H9 (cell line): ENCODE measurements around the gene KIF19. TPM values are rescaled to one million over a fixed set of nuclear protein-coding genes. Genes with fewer than 3 reads are reported as not detected.
A peak's percentile ranks its signal among the peaks of the same experiment; 100 is the strongest.

Experiments
- DNase-seq: peaks from one replicate; pipeline ENCODE4 v3.0.0-alpha.2; 2017
- H2AFZ ChIP-seq: one replicate; pipeline ENCODE4 v1.6.1; 2013; ENCODE audit warnings: mild to moderate bottlenecking, low read length, control low read depth, moderate library complexity
- H2AK5ac ChIP-seq: 2 replicates; pipeline ENCODE4 v1.6.1; 2013; ENCODE audit warnings: low read length, control low read depth, mixed read lengths; ENCODE audit not compliant: insufficient read length
- H2BK120ac ChIP-seq: one replicate; pipeline ENCODE4 v1.6.1; 2013; ENCODE audit warnings: low read depth, mild to moderate bottlenecking, low read length, control low read depth, inconsistent platforms; ENCODE audit not compliant: poor library complexity, severe bottlenecking
- H2BK12ac ChIP-seq: 2 replicates; pipeline ENCODE4 v1.6.1; 2013; ENCODE audit warnings: low read length, control low read depth, mixed read lengths, low read depth; ENCODE audit not compliant: insufficient read length
- H2BK15ac ChIP-seq: 2 replicates; pipeline ENCODE4 v1.6.1; 2013; ENCODE audit warnings: low read depth, low read length, control low read depth
- H2BK20ac ChIP-seq: one replicate; pipeline ENCODE4 v1.6.1; 2013; ENCODE audit warnings: low read depth, mild to moderate bottlenecking, low read length, control low read depth, inconsistent platforms; ENCODE audit not compliant: poor library complexity, severe bottlenecking
- H2BK5ac ChIP-seq: 2 replicates; pipeline ENCODE4 v1.6.1; 2013; ENCODE audit warnings: low read length, control low read depth, mixed read lengths; ENCODE audit not compliant: insufficient read length
- H3K14ac ChIP-seq: 2 replicates; pipeline ENCODE4 v1.6.1; 2013; ENCODE audit warnings: low read length, control low read depth; ENCODE audit not compliant: insufficient read depth
- H3K18ac ChIP-seq: 2 replicates; pipeline ENCODE4 v1.6.1; 2013; ENCODE audit warnings: low read depth, mild to moderate bottlenecking, mixed read lengths, low read length, control low read depth; ENCODE audit not compliant: insufficient read length
- H3K23ac ChIP-seq: 2 replicates; pipeline ENCODE4 v1.6.1; 2013; ENCODE audit warnings: low read length, control low read depth, mixed read lengths, low read depth; ENCODE audit not compliant: insufficient read length
- H3K23me2 ChIP-seq: 2 replicates; pipeline ENCODE4 v1.6.1; 2013; ENCODE audit warnings: low read depth, mild to moderate bottlenecking, mixed read lengths, low read length, control low read depth; ENCODE audit not compliant: insufficient read length, poor library complexity, severe bottlenecking
- H3K27ac ChIP-seq: 2 replicates; pipeline ENCODE4 v1.5.1; 2013; ENCODE audit warnings: low read length, control low read depth, mixed read lengths, low read depth; ENCODE audit not compliant: insufficient read length
- H3K27me3 ChIP-seq: 2 replicates; pipeline ENCODE4 v1.6.1; 2013; ENCODE audit warnings: low read length, control low read depth, inconsistent platforms; ENCODE audit not compliant: insufficient read depth
- H3K4ac ChIP-seq: 2 replicates; pipeline ENCODE4 v1.6.1; 2013; ENCODE audit warnings: low read depth, mild to moderate bottlenecking, control low read depth, inconsistent platforms, low read length, moderate library complexity
- H3K4me1 ChIP-seq: 2 replicates; pipeline ENCODE4 v1.6.1; 2013; ENCODE audit warnings: low read length, control low read depth, inconsistent platforms; ENCODE audit not compliant: insufficient read depth
- H3K4me2 ChIP-seq: 2 replicates; pipeline ENCODE4 v1.6.1; 2013; ENCODE audit warnings: low read length, control low read depth, mixed read lengths; ENCODE audit not compliant: insufficient read length, insufficient read depth
- H3K56ac ChIP-seq: 2 replicates; pipeline ENCODE4 v1.6.1; 2013; ENCODE audit warnings: low read depth, mild to moderate bottlenecking, mixed read lengths, low read length, control low read depth; ENCODE audit not compliant: insufficient read length
- H3K79me1 ChIP-seq: 2 replicates; pipeline ENCODE4 v1.6.1; 2013; ENCODE audit warnings: low read depth, mild to moderate bottlenecking, moderate library complexity, low read length, control low read depth, inconsistent platforms; ENCODE audit not compliant: insufficient read depth, poor library complexity, severe bottlenecking
- H3K79me2 ChIP-seq: 2 replicates; pipeline ENCODE4 v1.6.1; 2013; ENCODE audit warnings: low read length, control low read depth, inconsistent platforms; ENCODE audit not compliant: insufficient read depth
- H3K9ac ChIP-seq: 2 replicates; pipeline ENCODE4 v1.6.1; 2013; ENCODE audit warnings: low read length, control low read depth, mixed read lengths; ENCODE audit not compliant: insufficient read length; ENCODE audit errors: extremely low read depth
- H3K9me3 ChIP-seq: one replicate; pipeline ENCODE4 v1.6.1; 2013; ENCODE audit warnings: low read depth, low read length, inconsistent platforms; ENCODE audit not compliant: control insufficient read depth
- H3T11ph ChIP-seq: one replicate; pipeline ENCODE4 v1.6.1; 2013; ENCODE audit warnings: mild to moderate bottlenecking, low read length, control low read depth, inconsistent platforms
- H4K20me1 ChIP-seq: one replicate; pipeline ENCODE4 v1.6.1; 2013; ENCODE audit not compliant: control insufficient read depth, insufficient read length, insufficient read depth
- H4K5ac ChIP-seq: 2 replicates; pipeline ENCODE4 v1.6.1; 2013; ENCODE audit warnings: low read depth, mild to moderate bottlenecking, mixed read lengths, low read length, control low read depth; ENCODE audit not compliant: insufficient read length
- H4K8ac ChIP-seq: replicated peaks from 2 replicates; pipeline ENCODE4 v1.6.1; 2013; ENCODE audit warnings: low read length, control low read depth, mixed read lengths, low read depth; ENCODE audit not compliant: insufficient read length
- H4K91ac ChIP-seq: 2 replicates; pipeline ENCODE4 v1.6.1; 2013; ENCODE audit warnings: low read depth, mild to moderate bottlenecking, moderate library complexity, mixed read lengths, low read length, control low read depth; ENCODE audit not compliant: insufficient read length
- H3K27ac Mint-ChIP-seq, 3 experiments: 2 replicates in 2 of 3; 3 replicates in 1 of 3; pipeline ENCODE4 v1.8.0; 2020 to 2021; ENCODE audit warnings: mixed read lengths in 3 of 3, mild to moderate bottlenecking in 1 of 3, moderate library complexity in 1 of 3
- H3K27me3 Mint-ChIP-seq: 2 replicates; pipeline ENCODE4 v1.8.0; 2021; ENCODE audit warnings: low read depth, mild to moderate bottlenecking, moderate library complexity, mixed read lengths
- H3K36me3 Mint-ChIP-seq, 3 experiments: 2 replicates in 2 of 3; 3 replicates in 1 of 3; pipeline ENCODE4 v1.8.0; 2020 to 2021; ENCODE audit warnings: low read depth in 3 of 3, mixed read lengths in 3 of 3; ENCODE audit not compliant: insufficient read depth in 1 of 3
- H3K4me1 Mint-ChIP-seq, 2 experiments: 2 replicates each; pipeline ENCODE4 v1.8.0; 2020; ENCODE audit warnings: mixed read lengths in 2 of 2
- H3K4me3 Mint-ChIP-seq, 2 experiments: 2 replicates in 1 of 2; 3 replicates in 1 of 2; pipeline ENCODE4 v1.8.0; 2020 to 2021; ENCODE audit warnings: mild to moderate bottlenecking in 2 of 2, mixed read lengths in 2 of 2, moderate library complexity in 1 of 2
- H3K9me3 Mint-ChIP-seq, 2 experiments: 2 replicates in 1 of 2; 3 replicates in 1 of 2; pipeline ENCODE4 v1.8.0; 2020; ENCODE audit warnings: mild to moderate bottlenecking in 2 of 2, mixed read lengths in 2 of 2, moderate library complexity in 1 of 2
- WGBS: extraction: QIAGEN DNeasy Blood & Tissue Kit; methylation state at CpG from one replicate; pipeline ENCODE4 v1.1.7; 2013; ENCODE audit warnings: missing lambda C conversion rate, low lambda C conversion rate, mixed read lengths; ENCODE audit not compliant: insufficient read length; ENCODE audit errors: extremely low coverage; 5-methylcytosine and 5-hydroxymethylcytosine counted together
- total RNA-seq: library from RNA; stranded (reverse); gene quantifications from 2 replicates; pipeline ENCODE4 v1.2.1, GENCODE V29; 2021
- TF ChIP-seq, protein P1 (sequence below): fragments of 200-600 bp; sonication (generic); conservative IDR thresholded peaks from 3 replicates; pipeline ENCODE4 v1.8.0; 2021; ENCODE audit warnings: antibody characterized with exemption, mild to moderate bottlenecking

KIF19 gene
- total RNA-seq, 1 experiment from 2014 or later, result 0.13 TPM

DNA sequence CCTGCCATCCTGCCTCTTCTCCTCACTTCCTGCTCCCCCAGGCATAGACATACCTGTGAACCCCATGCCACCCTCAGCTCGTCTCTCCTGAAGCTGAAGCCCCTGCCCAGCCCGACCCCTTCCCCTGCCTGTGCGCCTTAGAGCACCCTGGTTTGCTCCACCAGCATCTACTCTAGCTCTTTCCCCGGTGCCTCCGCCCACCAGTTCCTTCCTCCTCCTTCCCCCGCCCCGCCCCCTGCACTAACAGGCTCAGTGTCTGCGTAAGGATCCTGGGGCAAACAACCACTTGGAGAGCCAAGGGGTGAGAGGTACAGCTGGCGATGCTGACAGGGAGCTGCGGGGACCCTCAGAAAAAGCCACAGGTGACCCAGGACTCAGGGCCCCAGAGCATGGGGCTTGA is 43.2 kb downstream of the KIF19 start:
- Histone ChIP-seq H3K27ac (no peak overlapping the region), H2BK5ac (no peak overlapping the region), H3K9me3 (no peaks in the 10 kb centered on the region), H3K56ac (no peak overlapping the region), H3K4ac (no peak overlapping the region), H3K23ac (no peak overlapping the region), H4K8ac (no peak overlapping the region), H3K18ac (no peak overlapping the region), H2AK5ac (no peak overlapping the region), H3T11ph (no peak overlapping the region), H3K23me2 (no peaks in the 10 kb centered on the region), H2BK12ac (no peak overlapping the region), H3K14ac (no peak overlapping the region), H2AFZ (no peak overlapping the region), H3K4me2 (no peak overlapping the region), H3K9ac (no peak overlapping the region), H2BK20ac (no peak overlapping the region), H3K79me2 (no peaks in the 10 kb centered on the region), H3K27me3 (no peaks in the 10 kb centered on the region), H3K79me1 (no peaks in the 10 kb centered on the region), H2BK120ac (no peak overlapping the region), H4K91ac (no peak overlapping the region), H4K20me1 (no peaks in the 10 kb centered on the region), H4K5ac (no peak overlapping the region), H2BK15ac (no peak overlapping the region), H3K4me1 (no peaks in the 10 kb centered on the region)
- Mint-ChIP-seq H3K4me3 (0 out of 5 replicates have a peak overlapping the region, but pooled peaks of 1 of the 2 experiments have one; percentile 5), H3K4me1 (peaks cover 8 to 11% of the 10 kb centered on the region in 2 experiments), H3K27ac (peak overlapping the region in 1 of 3 experiments; percentile 62; a peak in 2 of 7 replicates), H3K27me3 (peaks cover 54% of the 10 kb centered on the region), H3K9me3 (no peaks in the 10 kb centered on the region; a peak in 1 of 5 replicates), H3K36me3 (no peaks in the 10 kb centered on the region)
- DNase-seq, result peak; percentile 82
- WGBS, result no CpG with 5 or more reads among the region's 10 CpGs
- TF ChIP-seq, protein P1, sequence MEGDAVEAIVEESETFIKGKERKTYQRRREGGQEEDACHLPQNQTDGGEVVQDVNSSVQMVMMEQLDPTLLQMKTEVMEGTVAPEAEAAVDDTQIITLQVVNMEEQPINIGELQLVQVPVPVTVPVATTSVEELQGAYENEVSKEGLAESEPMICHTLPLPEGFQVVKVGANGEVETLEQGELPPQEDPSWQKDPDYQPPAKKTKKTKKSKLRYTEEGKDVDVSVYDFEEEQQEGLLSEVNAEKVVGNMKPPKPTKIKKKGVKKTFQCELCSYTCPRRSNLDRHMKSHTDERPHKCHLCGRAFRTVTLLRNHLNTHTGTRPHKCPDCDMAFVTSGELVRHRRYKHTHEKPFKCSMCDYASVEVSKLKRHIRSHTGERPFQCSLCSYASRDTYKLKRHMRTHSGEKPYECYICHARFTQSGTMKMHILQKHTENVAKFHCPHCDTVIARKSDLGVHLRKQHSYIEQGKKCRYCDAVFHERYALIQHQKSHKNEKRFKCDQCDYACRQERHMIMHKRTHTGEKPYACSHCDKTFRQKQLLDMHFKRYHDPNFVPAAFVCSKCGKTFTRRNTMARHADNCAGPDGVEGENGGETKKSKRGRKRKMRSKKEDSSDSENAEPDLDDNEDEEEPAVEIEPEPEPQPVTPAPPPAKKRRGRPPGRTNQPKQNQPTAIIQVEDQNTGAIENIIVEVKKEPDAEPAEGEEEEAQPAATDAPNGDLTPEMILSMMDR, result no peak
